DLD1 (cell line): Measurements from ENCODE around the gene EFHC1.

Source experiments
- in situ Hi-C: cut with HindIII; loops from 2 replicates; pipeline ENCODE4 v1.10.0; 2017; ENCODE audit warnings: low sequenced_read_pairs

Gene EFHC1

DNA sequence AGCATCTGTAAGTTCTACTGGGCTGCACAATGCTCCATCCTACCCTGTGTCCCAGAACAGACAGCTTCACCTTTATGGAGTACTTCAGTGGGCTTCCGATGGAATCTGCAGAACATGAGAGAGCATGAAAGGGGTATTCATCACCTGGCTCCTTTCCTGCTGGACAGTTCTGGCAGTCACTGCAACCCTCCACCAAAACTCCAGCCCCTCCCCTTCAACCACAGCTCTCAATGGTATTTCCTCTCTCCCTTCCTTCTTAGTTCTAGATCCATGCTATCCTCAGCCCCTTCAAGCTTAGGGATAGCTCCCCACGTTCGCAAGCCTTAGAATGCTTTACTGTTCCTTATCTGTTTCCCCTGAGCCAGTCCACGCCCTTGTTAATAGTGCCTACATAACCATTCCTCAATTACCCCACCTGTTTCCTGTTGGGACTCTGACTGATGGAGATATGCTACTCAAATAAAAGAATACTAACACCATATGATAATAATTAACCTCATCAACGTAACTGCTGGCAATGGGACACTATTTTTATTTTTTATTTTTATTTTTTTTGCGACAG lies 130.0 kb downstream of the EFHC1 start:
- in situ Hi-C loops = no loop called here

GRCh38 chr6:52550870-52551269 lies 130.7 kb downstream of the EFHC1 start:
- in situ Hi-C loops = no loop called here

DNA sequence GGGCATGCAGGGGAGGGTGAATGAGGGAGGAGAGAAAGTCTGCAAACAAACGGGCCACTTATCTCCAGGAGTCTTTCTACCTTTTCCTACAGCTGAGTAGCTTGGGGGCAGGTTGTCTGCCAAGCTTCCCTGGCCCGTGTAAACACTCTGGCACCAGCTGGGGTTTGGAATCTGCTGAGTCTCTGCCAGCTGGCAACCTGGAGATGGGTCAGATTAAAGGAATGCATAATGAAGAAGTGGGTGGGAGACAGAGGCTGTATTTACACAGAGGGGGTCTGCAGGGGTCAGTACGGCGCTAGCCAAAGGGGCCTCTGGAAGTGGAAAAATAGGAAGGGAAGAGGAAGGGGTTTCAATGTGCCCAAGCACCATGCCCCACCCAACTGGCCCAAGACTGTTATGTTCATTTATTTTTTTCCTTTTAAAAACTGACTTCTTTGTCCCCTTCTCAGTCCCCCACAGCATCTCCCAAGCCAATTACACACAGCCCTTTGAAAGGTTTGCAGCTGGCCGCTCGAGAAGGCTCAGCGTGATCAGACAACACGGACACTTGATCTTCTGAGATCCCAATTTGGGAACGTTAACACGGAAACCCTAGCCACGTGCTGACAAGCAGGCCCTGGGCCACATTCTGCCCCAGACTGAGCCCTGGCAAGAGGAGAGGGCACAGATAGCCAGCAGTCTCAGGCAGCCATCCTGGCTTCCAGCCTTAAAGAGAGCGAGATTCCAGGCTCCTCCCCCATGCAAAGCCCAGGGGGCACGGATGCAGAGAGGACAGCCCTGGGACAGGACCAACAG lies 131.5 kb downstream of the EFHC1 start:
- in situ Hi-C loops = no loop called here

DNA sequence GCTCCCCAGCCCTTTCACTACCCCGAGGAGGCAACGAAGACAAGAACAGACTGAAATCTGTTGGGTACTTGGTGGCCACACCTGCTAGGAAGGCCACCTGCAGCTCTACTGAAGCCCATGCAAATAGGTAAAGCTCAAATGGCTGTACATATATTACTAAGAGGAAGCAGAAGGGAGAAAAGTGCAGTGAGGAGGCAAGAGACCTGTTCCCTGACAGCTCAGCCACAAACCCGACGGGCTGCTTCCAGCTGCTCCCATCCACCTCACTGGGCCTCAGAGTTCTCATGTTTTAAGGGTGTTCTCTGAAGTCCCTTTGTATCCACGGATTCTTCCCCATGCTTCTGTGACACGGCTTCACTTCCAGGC lies 132.1 kb downstream of the EFHC1 start:
- in situ Hi-C loops = no loop called here

DNA sequence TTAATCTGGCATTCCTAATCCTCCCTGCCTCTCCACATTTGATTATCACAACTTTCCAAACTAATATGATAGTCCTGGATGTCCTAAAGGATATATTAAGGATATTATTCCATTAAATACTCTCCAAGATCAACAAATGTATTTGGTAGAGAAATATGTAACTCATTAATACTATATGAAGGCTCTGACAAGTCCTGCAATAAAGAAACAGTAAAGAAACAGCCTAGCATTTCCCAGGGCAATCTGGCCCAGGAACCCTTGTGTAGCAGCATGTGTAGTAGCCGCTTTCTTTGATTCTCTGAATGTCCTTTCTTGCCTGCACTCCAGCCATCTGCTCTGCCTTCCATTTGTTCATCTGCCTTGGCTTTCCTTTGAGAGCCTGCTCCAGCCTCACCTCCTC lies 133.0 kb downstream of the EFHC1 start:
- in situ Hi-C loops = no loop called here

DNA sequence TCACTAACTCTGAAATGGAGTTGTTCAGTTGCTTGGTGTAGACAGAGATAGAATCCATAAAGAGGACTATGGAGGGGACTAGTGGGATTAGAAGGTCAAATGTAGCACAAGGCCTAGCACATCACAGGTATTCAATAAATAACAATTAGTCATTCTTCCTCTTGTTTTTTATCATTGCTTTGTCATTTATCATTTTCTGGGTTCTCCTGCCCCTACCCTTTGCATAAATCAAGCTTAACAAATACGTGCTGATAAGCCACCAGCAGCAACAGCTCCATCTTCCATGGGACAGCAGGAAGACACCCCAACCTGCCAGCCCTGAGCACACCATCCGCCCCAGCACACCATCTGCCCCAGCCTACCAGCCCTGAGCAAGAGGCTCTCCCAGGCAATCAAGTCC lies 133.6 kb downstream of the EFHC1 start:
- in situ Hi-C loops = no loop called here

GRCh38 chr6:52554684-52555280 lies 134.6 kb downstream of the EFHC1 start:
- in situ Hi-C loops = no loop called here

- in situ Hi-C loops = no loop called here
Observed at GRCh38 chr6:52555518-52556233, 135.5 kb downstream of the EFHC1 start.

- in situ Hi-C loops = no loop called here
Observed at GRCh38 chr6:52557389-52558265, 137.5 kb downstream of the EFHC1 start.

DNA sequence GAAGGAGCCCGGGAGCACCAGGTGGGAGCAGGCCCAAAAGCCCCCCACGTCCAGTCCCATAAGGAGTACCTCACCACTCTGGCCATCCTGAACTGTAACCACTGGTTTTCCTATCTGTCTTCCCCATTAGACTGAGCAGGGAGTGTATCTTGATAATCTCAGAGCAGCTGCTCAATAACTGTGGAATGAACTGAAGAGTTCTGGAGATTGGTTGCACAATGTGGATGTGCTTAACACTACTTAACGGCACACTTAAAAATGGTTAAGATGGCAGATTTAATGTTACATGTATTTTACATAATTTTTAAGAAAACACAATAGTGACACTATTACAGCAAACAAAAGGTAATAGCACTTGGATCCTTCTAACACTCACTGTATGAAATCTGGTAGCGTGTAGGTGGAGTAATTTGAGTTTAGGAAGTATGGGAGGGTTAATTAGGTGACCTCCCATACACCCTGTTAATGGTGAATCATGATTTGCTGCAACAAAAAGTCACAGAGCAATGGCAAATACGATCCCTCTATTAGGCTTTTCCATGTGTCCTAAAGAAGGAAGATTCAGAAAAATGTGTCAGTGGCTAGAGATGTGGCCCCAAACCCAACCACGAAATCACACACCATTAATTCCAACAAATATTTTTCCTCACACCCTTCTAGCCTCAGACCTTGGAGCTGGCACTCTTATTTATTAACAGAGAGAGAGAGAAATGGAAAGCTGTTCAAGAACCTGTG lies 138.3 kb downstream of the EFHC1 start:
- in situ Hi-C loops = no loop called here

- in situ Hi-C loops = no loop called here
Observed at GRCh38 chr6:52560462-52560861, 140.3 kb downstream of the EFHC1 start.

- in situ Hi-C loops = no loop called here
Observed at GRCh38 chr6:52562911-52563310, 142.8 kb downstream of the EFHC1 start.

DNA sequence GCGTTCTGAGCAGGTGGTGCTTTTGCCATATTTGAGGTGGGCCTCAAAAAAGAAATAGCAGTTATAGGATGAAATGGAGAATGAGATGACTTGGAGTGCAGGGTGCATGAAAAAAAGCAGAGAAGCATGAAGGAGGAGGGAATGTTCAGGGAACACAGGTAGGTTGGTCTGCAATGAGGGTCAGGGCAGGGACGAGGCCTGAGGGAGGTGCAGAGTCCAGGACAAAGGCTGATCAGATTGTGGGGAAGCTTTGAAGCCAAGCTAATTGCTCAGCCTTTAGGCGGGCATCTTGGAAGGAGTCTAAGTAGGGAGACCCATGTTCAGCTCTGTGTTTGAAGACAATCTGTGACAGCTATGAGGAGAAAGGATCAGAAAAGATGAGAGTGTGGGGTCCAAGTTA lies 144.7 kb downstream of the EFHC1 start:
- in situ Hi-C loops = no loop called here

DNA sequence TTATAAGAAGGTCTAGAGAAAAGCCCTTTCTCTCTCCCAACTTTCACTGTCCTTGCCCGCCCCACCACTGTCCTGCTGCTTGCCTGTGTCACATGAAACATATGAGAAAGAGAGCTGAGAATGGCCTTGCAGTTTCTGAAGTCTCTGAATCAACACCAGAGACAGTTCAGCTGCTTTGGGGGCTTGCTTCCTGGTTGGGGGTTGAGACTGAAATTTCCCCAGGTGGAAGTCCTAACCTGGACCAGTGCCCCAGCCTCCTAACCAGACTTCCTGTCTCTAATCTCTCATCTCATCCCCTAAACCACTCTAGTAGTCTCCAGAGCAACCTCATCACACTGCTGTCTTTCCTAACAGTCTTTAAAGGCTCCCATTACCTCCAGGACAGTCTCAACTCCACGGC lies 146.1 kb downstream of the EFHC1 start:
- in situ Hi-C loops = no loop called here

- in situ Hi-C loops = no loop called here
Observed at GRCh38 chr6:52566853-52567279, 146.7 kb downstream of the EFHC1 start.

- in situ Hi-C loops = no loop called here
Observed at GRCh38 chr6:52568320-52568719, 148.2 kb downstream of the EFHC1 start.

GRCh38 chr6:52570291-52570700 lies 150.2 kb downstream of the EFHC1 start:
- in situ Hi-C loops = no loop called here

GRCh38 chr6:52571099-52571755 lies 151.1 kb downstream of the EFHC1 start:
- in situ Hi-C loops = no loop called here

DNA sequence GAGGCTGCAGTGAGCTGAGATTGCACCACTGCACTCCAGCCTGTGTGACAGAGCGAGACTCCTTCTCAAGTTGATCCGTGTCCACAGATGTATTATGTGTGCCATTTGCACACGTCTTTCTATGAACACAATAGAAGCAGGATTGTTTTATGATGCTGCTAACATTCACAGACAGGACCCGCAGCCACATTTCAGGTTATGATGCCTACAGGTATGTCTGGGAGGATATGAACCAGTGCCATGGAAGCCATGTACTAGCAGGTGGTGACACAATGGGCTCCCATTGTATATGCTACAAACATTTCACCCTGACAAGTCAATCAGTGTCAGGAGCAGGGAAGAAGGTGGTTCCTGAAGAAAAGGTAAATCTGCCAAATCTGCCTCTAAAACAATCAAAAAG lies 152.4 kb downstream of the EFHC1 start:
- in situ Hi-C loops = no loop called here

DNA sequence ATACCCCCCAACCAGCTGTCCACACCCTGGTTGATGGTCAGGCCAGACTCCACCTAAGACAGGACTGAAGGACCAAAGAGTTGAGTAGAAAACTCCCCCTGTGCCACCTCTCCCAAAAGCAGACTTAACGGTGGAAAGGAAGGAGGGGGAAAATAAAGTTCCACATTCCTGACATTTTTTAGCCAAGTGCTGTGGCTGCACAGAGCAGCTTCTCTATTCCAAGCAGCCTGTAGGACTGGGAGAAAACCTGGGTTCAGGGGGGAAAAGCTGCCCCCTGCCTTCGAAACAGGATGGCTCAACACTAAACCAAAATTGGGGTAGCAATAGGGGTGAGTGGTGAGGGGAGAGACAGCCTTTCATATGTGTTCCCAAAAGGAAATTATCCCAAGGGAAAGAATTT lies 153.2 kb downstream of the EFHC1 start:
- in situ Hi-C loops = no loop called here
